ENCODE measurements around the gene SNAPC4.
A peak's percentile ranks its signal among the peaks of the same experiment; 100 is the strongest.

The SNAPC4 gene

DNA sequence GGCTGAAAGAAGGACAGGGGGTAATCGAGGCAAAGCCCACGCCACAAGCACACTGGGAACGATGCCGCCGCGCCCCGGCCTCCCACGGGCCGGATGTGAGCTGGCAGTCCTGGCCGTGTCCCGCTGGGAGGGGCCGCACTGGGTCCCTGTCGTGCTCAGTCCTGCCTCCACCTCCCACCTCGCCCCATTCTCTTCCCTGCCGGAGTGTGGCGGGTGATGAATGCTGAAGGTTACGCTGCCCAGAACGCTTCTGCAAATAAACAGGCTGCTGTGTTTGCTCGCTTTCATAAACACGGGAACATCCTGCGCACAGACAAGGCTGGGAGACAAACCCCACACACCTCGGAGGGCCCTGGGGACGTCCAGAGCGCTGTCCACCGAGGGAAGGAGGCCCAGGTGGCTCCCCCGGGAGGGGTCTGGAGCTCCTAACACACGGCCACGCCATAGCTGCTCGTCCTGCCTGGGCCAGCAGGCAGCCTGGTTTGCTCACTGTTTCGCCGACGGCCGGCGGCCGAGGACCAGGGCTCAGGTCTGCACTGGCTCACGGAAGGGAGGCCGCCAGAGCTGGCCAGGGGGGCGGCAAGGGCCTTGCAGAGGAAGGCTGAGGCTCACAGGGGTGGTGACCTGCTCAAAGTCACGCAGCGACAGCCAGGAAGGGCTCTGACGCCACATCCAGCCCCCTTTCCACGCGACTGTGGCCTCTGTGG, 38.8 kb downstream of the SNAPC4 start:
- no peak overlapping the region for H3K4ac ChIP-seq (ENCODE audit: low read length)
- peak overlapping the region; percentile 19 for H4K8ac ChIP-seq (ENCODE audit: low read depth, low read length)
- peaks cover 6 to 7% of the 10 kb centered on the region in 2 donors for H3K4me1 ChIP-seq (ENCODE audit: control insufficient read depth in 2 of 2, insufficient read depth in 1 of 2, low read depth in 1 of 2, low read length in 2 of 2)
- peaks cover 13% of the 10 kb centered on the region for H3K79me1 ChIP-seq (ENCODE audit: low read depth, low read length)
- H2BK5ac ChIP-seq (ENCODE audit: low read length) = peak overlapping the region; percentile 57
- peak overlapping the region in 1 of 2 donors; percentile 50 for H3K4me3 ChIP-seq (ENCODE audit: low read length in 2 of 2)
- H2AK5ac ChIP-seq (ENCODE audit: low read depth, low read length) = peak overlapping the region; percentile 66
- H2BK120ac ChIP-seq (ENCODE audit: low read depth, low read length) = peak overlapping the region; percentile 35
- no peak overlapping the region for H3K27ac ChIP-seq (replicated peaks; ENCODE audit: low read length)
- H3K4me2 ChIP-seq (ENCODE audit: insufficient read depth, low read length, poor library complexity, severe bottlenecking) = no peak overlapping the region
- no peak for DNase-seq (ENCODE audit: low spot score)
- peak overlapping the region; percentile 57 for H3K18ac ChIP-seq (ENCODE audit: low read length)
- H2BK15ac ChIP-seq (ENCODE audit: low read length) = no peak overlapping the region
- no peak overlapping the region for H3K9ac ChIP-seq (ENCODE audit: low read depth, low read length, poor library complexity)
- peaks cover 0 to 3% of the 10 kb centered on the region in 2 donors for H3K9me3 ChIP-seq (replicated peaks in 1 of 2; ENCODE audit: control insufficient read depth in 2 of 2, insufficient read depth in 1 of 2, low read depth in 1 of 2, low read length in 2 of 2)
- H3K36me3 ChIP-seq (replicated peaks in 1 of 2; ENCODE audit: control insufficient read depth in 2 of 2, insufficient read depth in 2 of 2, low read length in 2 of 2) = peaks cover 6 to 39% of the 10 kb centered on the region in 2 donors
- H3K27me3 ChIP-seq (ENCODE audit: control insufficient read depth in 3 of 3, insufficient read depth in 3 of 3, low read depth in 1 of 3, low read length in 3 of 3) = peaks cover 0 to 2% (median 0%) of the 10 kb centered on the region in 3 experiments
- peak overlapping the region; percentile 25 for H3K23ac ChIP-seq (ENCODE audit: low read depth, low read length, poor library complexity)
- no CpG with 5 or more reads among the region's 43 CpGs for WGBS, 2 donors (ENCODE audit: extremely low coverage in 2 of 2, insufficient read length in 2 of 2, insufficient replicate concordance in 1 of 2)
- no peak overlapping the region for H4K91ac ChIP-seq (ENCODE audit: low read depth, low read length, poor library complexity)
- no peak overlapping the region for H3K14ac ChIP-seq (ENCODE audit: low read length)
- no peak overlapping the region for H2AFZ ChIP-seq (ENCODE audit: low read length)
- H2BK12ac ChIP-seq (ENCODE audit: low read length) = no peak overlapping the region

DNA sequence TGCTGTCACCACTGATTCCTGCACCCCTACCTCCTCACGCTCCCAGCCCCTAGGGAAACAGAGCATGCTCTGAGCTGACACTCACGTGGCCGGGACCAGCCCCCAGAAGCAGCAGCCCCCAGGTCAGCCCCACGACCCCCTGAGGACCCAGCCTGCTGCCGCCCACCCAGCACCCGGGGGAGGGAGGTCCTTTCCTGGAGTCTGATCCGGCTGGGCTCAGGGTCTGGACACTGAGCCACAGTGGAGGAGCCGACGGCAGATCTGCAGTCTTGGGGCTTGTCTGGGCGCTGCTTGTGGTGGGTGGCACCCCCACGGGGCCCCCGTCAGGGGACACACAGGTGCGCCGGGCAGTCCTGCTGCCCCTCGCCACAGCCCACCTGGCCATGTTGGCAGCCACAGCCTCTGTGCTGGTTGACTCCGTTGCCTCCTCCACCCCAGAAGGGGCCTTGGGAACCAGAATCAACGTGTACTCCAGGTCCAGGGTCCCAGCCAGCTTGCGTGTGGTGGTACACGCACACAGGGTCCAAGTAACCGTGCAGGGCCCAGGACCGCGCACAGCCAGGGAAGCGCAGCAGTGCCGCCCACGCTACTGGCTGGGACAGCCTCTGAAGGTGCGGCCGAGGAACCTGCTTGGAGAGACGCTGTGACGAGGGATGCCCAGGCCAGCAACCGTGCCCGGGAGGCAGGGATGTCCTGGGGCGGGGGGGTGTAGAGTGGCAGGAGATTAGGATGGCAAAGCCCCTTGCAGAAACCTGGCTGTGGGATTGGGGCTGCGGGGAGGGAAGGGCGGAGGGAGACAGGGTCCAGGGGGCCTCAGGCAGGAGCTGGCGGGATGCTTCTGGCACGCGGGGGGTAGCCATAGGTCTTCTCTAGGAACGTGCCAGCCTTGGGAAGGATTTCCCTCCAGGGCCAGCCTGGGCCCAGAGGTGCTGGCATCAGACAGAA, 39.9 kb downstream of the SNAPC4 start:
- H2AK5ac ChIP-seq (ENCODE audit: low read depth, low read length) = no peak overlapping the region

DNA sequence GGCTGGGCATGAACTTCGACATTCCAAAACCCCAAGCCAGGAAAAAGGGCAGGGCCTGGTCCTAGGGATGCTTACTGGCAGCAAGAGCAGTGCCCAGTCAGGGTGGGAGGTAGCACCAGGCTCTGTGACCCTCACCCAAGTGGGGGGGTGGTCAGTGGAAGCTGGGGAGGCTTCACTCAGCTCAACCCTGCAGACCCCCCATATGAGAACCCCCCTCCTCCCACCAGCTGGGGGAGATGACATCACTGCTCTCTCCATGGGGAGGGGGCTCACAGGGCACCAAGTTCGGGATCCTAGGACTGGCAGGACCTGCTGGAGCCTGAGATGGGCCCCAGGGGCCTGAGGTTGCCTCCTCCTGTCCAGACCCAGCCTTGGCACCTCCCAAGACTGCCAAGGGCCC, 41.1 kb downstream of the SNAPC4 start:
- Histone ChIP-seq H4K91ac (ENCODE audit: low read depth, low read length, poor library complexity) (no peak overlapping the region), H3K9me3 (replicated peaks in 1 of 2; ENCODE audit: control insufficient read depth in 2 of 2, insufficient read depth in 1 of 2, low read depth in 1 of 2, low read length in 2 of 2) (peaks cover 0 to 2% of the 10 kb centered on the region in 2 donors), H3K4me2 (ENCODE audit: insufficient read depth, low read length, poor library complexity, severe bottlenecking) (no peak overlapping the region), H3K27ac (replicated peaks; ENCODE audit: low read length) (no peak overlapping the region), H3K9ac (ENCODE audit: low read depth, low read length, poor library complexity) (no peak overlapping the region), H3K14ac (ENCODE audit: low read length) (no peak overlapping the region), H3K4me1 (ENCODE audit: control insufficient read depth in 2 of 2, insufficient read depth in 1 of 2, low read depth in 1 of 2, low read length in 2 of 2) (peaks cover 5% of the 10 kb centered on the region in 2 donors), H2BK5ac (ENCODE audit: low read length) (no peak overlapping the region), H3K4ac (ENCODE audit: low read length) (no peak overlapping the region), H3K23ac (ENCODE audit: low read depth, low read length, poor library complexity) (no peak overlapping the region), H3K27me3 (ENCODE audit: control insufficient read depth in 3 of 3, insufficient read depth in 3 of 3, low read depth in 1 of 3, low read length in 3 of 3) (peaks cover 0 to under 1% (median 0%) of the 10 kb centered on the region in 3 experiments), H2BK15ac (ENCODE audit: low read length) (no peak overlapping the region), H3K4me3 (ENCODE audit: low read length in 2 of 2) (no peak overlapping the region), H3K36me3 (replicated peaks in 1 of 2; ENCODE audit: control insufficient read depth in 2 of 2, insufficient read depth in 2 of 2, low read length in 2 of 2) (peaks cover 6 to 38% of the 10 kb centered on the region in 2 donors), H3K79me1 (ENCODE audit: low read depth, low read length) (peaks cover 11% of the 10 kb centered on the region), H2BK12ac (ENCODE audit: low read length) (no peak overlapping the region), H2AFZ (ENCODE audit: low read length) (no peak overlapping the region), H3K18ac (ENCODE audit: low read length) (no peak overlapping the region), H4K8ac (ENCODE audit: low read depth, low read length) (no peak overlapping the region), H2BK120ac (ENCODE audit: low read depth, low read length) (no peak overlapping the region), H2AK5ac (ENCODE audit: low read depth, low read length) (no peak overlapping the region)
- WGBS, 2 donors (ENCODE audit: extremely low coverage in 2 of 2, insufficient read length in 2 of 2, insufficient replicate concordance in 1 of 2) = no CpG with 5 or more reads among the region's 2 CpGs
- DNase-seq (ENCODE audit: low spot score) = no peak

More for the DNA sequence above, 39.9 kb downstream of the SNAPC4 start:
- Histone ChIP-seq H3K4me1 (ENCODE audit: control insufficient read depth in 2 of 2, insufficient read depth in 1 of 2, low read depth in 1 of 2, low read length in 2 of 2) (peaks cover 6 to 7% of the 10 kb centered on the region in 2 donors), H3K23ac (ENCODE audit: low read depth, low read length, poor library complexity) (peak overlapping the region; percentile 85), H2BK5ac (ENCODE audit: low read length) (no peak overlapping the region), H3K4ac (ENCODE audit: low read length) (peak overlapping the region; percentile 66), H3K79me1 (ENCODE audit: low read depth, low read length) (peaks cover 13% of the 10 kb centered on the region), H3K36me3 (replicated peaks in 1 of 2; ENCODE audit: control insufficient read depth in 2 of 2, insufficient read depth in 2 of 2, low read length in 2 of 2) (peaks cover 6 to 41% of the 10 kb centered on the region in 2 donors), H3K27ac (replicated peaks; ENCODE audit: low read length) (no peak overlapping the region), H2AFZ (ENCODE audit: low read length) (no peak overlapping the region), H3K18ac (ENCODE audit: low read length) (peak overlapping the region; percentile 76), H2BK15ac (ENCODE audit: low read length) (no peak overlapping the region), H2BK120ac (ENCODE audit: low read depth, low read length) (no peak overlapping the region), H2BK12ac (ENCODE audit: low read length) (no peak overlapping the region), H3K4me2 (ENCODE audit: insufficient read depth, low read length, poor library complexity, severe bottlenecking) (no peak overlapping the region), H3K9ac (ENCODE audit: low read depth, low read length, poor library complexity) (peak overlapping the region; percentile 60), H3K27me3 (ENCODE audit: control insufficient read depth in 3 of 3, insufficient read depth in 3 of 3, low read depth in 1 of 3, low read length in 3 of 3) (peaks cover 0 to 2% (median 0%) of the 10 kb centered on the region in 3 experiments), H4K8ac (ENCODE audit: low read depth, low read length) (peak overlapping the region; percentile 65), H3K14ac (ENCODE audit: low read length) (peak overlapping the region; percentile 38), H4K91ac (ENCODE audit: low read depth, low read length, poor library complexity) (peak overlapping the region; percentile 72), H3K4me3 (ENCODE audit: low read length in 2 of 2) (no peak overlapping the region), H3K9me3 (replicated peaks in 1 of 2; ENCODE audit: control insufficient read depth in 2 of 2, insufficient read depth in 1 of 2, low read depth in 1 of 2, low read length in 2 of 2) (peaks cover 0 to 3% of the 10 kb centered on the region in 2 donors)
- no peak for DNase-seq (ENCODE audit: low spot score)
- WGBS, 2 donors (ENCODE audit: extremely low coverage in 2 of 2, insufficient read length in 2 of 2, insufficient replicate concordance in 1 of 2) = no CpG with 5 or more reads among the region's 38 CpGs

DNA sequence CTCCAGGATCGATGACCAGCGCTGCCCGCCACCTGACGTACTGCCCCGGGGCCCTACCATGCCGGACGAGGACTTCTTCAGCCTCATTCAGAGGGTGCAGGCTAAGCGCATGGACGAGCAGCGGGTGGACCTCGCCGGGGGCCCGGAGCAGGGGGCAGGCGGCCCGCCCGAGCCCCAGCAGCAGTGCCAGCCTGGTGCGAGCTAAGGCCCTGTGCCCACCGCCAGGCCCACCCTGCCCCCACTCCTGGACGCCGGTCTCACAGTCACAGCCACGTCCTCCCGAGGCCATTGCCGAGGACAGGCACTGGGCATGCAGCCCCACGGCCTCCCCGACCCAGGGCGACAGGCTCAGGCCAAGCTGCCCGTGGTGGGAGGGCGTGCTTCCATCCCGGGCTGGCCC, 42.0 kb downstream of the SNAPC4 start:
- Histone ChIP-seq H4K8ac (ENCODE audit: low read depth, low read length) (no peak overlapping the region), H3K4me3 (ENCODE audit: low read length in 2 of 2) (no peak overlapping the region), H3K9ac (ENCODE audit: low read depth, low read length, poor library complexity) (no peak overlapping the region), H3K27me3 (ENCODE audit: control insufficient read depth in 3 of 3, insufficient read depth in 3 of 3, low read depth in 1 of 3, low read length in 3 of 3) (no peaks in the 10 kb centered on the region), H3K23ac (ENCODE audit: low read depth, low read length, poor library complexity) (peak overlapping the region; percentile 27), H2BK5ac (ENCODE audit: low read length) (no peak overlapping the region), H3K79me1 (ENCODE audit: low read depth, low read length) (peaks cover 9% of the 10 kb centered on the region), H3K18ac (ENCODE audit: low read length) (no peak overlapping the region), H3K4me1 (ENCODE audit: control insufficient read depth in 2 of 2, insufficient read depth in 1 of 2, low read depth in 1 of 2, low read length in 2 of 2) (peaks cover 2 to 3% of the 10 kb centered on the region in 2 donors), H3K36me3 (replicated peaks in 1 of 2; ENCODE audit: control insufficient read depth in 2 of 2, insufficient read depth in 2 of 2, low read length in 2 of 2) (peaks cover 6 to 38% of the 10 kb centered on the region in 2 donors), H2BK120ac (ENCODE audit: low read depth, low read length) (no peak overlapping the region), H2AFZ (ENCODE audit: low read length) (no peak overlapping the region), H3K27ac (replicated peaks; ENCODE audit: low read length) (no peak overlapping the region), H4K91ac (ENCODE audit: low read depth, low read length, poor library complexity) (no peak overlapping the region), H3K4me2 (ENCODE audit: insufficient read depth, low read length, poor library complexity, severe bottlenecking) (no peak overlapping the region), H3K9me3 (replicated peaks in 1 of 2; ENCODE audit: control insufficient read depth in 2 of 2, insufficient read depth in 1 of 2, low read depth in 1 of 2, low read length in 2 of 2) (no peaks in the 10 kb centered on the region), H3K14ac (ENCODE audit: low read length) (no peak overlapping the region), H2BK15ac (ENCODE audit: low read length) (no peak overlapping the region), H2BK12ac (ENCODE audit: low read length) (no peak overlapping the region), H2AK5ac (ENCODE audit: low read depth, low read length) (no peak overlapping the region), H3K4ac (ENCODE audit: low read length) (no peak overlapping the region)
- DNase-seq (ENCODE audit: low spot score) = no peak
- WGBS, 2 donors (ENCODE audit: extremely low coverage in 2 of 2, insufficient read length in 2 of 2, insufficient replicate concordance in 1 of 2) = no CpG with 5 or more reads among the region's 29 CpGs

All from neuronal stem cell (in vitro differentiated cells).